Frontal cortex (tissue), 4 donors: ENCODE measurements around the gene SUSD3. TPM values are rescaled to one million over a fixed set of nuclear protein-coding genes. Genes with fewer than 3 reads are reported as not detected.

Experiments
- DNase-seq, 2 donors: peaks; one replicate each; pipeline ENCODE4 v3.0.0; 2012; ENCODE audit warnings: low spot score in 2 of 2
- FAIRE-seq: peaks from 2 replicates; lab custom pipeline; 2012; peaks lifted over from hg19 to GRCh38; lab: Jason Lieb, UNC
- total RNA-seq: library from RNA; depleted of rRNA; stranded (reverse); fragments of >200 nt; gene quantifications from one replicate; pipeline ENCODE4 v1.2.3, GENCODE V29; 2014
- donor health status: control.
- donor health status: control.
- donor health status: control.

SUSD3 gene
- total RNA-seq, 1 donor from 2014 or later: 0.41 TPM

GRCh38 chr9:93066978-93067603 lies 8.6 kb downstream of the SUSD3 start:
- DNase-seq: no peak
- no peak for FAIRE-seq

GRCh38 chr9:93068956-93069355 lies 10.5 kb downstream of the SUSD3 start:
- FAIRE-seq (no peak), DNase-seq (no peak)

GRCh38 chr9:93071464-93071863 lies 13.0 kb downstream of the SUSD3 start:
- FAIRE-seq: no peak

GRCh38 chr9:93072383-93072795 lies 13.9 kb downstream of the SUSD3 start:
- FAIRE-seq: no peak

More at GRCh38 chr9:93071464-93071863, 13.0 kb downstream of the SUSD3 start:
- DNase-seq: no peak

GRCh38 chr9:93076101-93076791 lies 17.7 kb downstream of the SUSD3 start:
- DNase-seq (no peak), FAIRE-seq (no peak)

More at GRCh38 chr9:93072383-93072795, 13.9 kb downstream of the SUSD3 start:
- no peak for DNase-seq

- FAIRE-seq: no peak
Observed at GRCh38 chr9:93076792-93077128, 18.3 kb downstream of the SUSD3 start.

GRCh38 chr9:93077367-93077766 lies 18.9 kb downstream of the SUSD3 start:
- FAIRE-seq (no peak), DNase-seq (no peak)

More at GRCh38 chr9:93076792-93077128, 18.3 kb downstream of the SUSD3 start:
- no peak for DNase-seq

- no peak for FAIRE-seq
- no peak for DNase-seq
Observed at GRCh38 chr9:93077811-93078210, 19.3 kb downstream of the SUSD3 start.

- no peak for FAIRE-seq
- no peak for DNase-seq
Observed at GRCh38 chr9:93079371-93079770, 20.9 kb downstream of the SUSD3 start.

GRCh38 chr9:93080406-93080805 lies 21.9 kb downstream of the SUSD3 start:
- no peak for DNase-seq
- no peak for FAIRE-seq

GRCh38 chr9:93081081-93081529 lies 22.6 kb downstream of the SUSD3 start:
- no peak for FAIRE-seq
- DNase-seq: no peak

GRCh38 chr9:93081931-93082330 lies 23.4 kb downstream of the SUSD3 start:
- no peak for DNase-seq
- FAIRE-seq: no peak

- no peak for DNase-seq
- no peak for FAIRE-seq
Observed at GRCh38 chr9:93082841-93083411, 24.4 kb downstream of the SUSD3 start.

GRCh38 chr9:93083592-93084470 lies 25.3 kb downstream of the SUSD3 start:
- FAIRE-seq (no peak), DNase-seq (no peak)

- FAIRE-seq (no peak), DNase-seq (no peak)
Observed at GRCh38 chr9:93084471-93084881, 26.0 kb downstream of the SUSD3 start.

- DNase-seq: no peak
- FAIRE-seq: no peak
Observed at GRCh38 chr9:93085676-93086075, 27.2 kb downstream of the SUSD3 start.

- DNase-seq (no peak), FAIRE-seq (no peak)
Observed at GRCh38 chr9:93086447-93087224, 28.1 kb downstream of the SUSD3 start.

- no peak for FAIRE-seq
Observed at GRCh38 chr9:93087971-93088655, 29.6 kb downstream of the SUSD3 start.

GRCh38 chr9:93088656-93089015 lies 30.1 kb downstream of the SUSD3 start:
- DNase-seq: no peak
- FAIRE-seq: no peak

More at GRCh38 chr9:93087971-93088655, 29.6 kb downstream of the SUSD3 start:
- no peak for DNase-seq
